Heart left ventricle (tissue), 16 donors: ENCODE data around the gene MEOX2. TPM values are rescaled to one million over a fixed set of nuclear protein-coding genes. Genes with fewer than 3 reads are reported as not detected.

Experiments used
- ATAC-seq, 4 donors: fragments of 200-7000 bp; cut with Tn5 transposase; one replicate each; pipeline ENCODE4 v1.9.1; 2020 to 2022; ENCODE audit warnings: moderate library complexity in 4 of 4, mild to moderate bottlenecking in 3 of 4, moderate number of reproducible peaks in 1 of 4
- DNase-seq, 5 donors: peaks; one replicate each; pipeline ENCODE4 v3.0.0-alpha.2; 2020
- H3K27ac ChIP-seq, 12 donors: fragments of 200-600 bp; sonication (generic) in 4 of 12; one replicate each; pipeline versions ENCODE4 v1.5.0 to v1.8.0; 2016 to 2022; ENCODE audit warnings: mild to moderate bottlenecking in 2 of 12
- H3K27me3 ChIP-seq, 9 donors: fragments of 200-600 bp; sonication (generic) in 2 of 9; one replicate each; pipeline versions ENCODE4 v1.5.1 to v1.8.0; 2016 to 2022; ENCODE audit warnings: mild to moderate bottlenecking in 3 of 9
- H3K36me3 ChIP-seq, 9 donors: fragments of 200-600 bp; sonication (generic) in 2 of 9; one replicate each; pipeline versions ENCODE4 v1.5.0 to v1.8.0; 2018 to 2022; ENCODE audit warnings: mild to moderate bottlenecking in 2 of 9
- H3K4me1 ChIP-seq, 12 donors: fragments of 200-600 bp; sonication (generic) in 4 of 12; one replicate each; pipeline versions ENCODE4 v1.5.0 to v1.8.0; 2016 to 2022; ENCODE audit warnings: mild to moderate bottlenecking in 3 of 12
- H3K4me3 ChIP-seq, 12 donors: fragments of 200-600 bp; sonication (generic) in 4 of 12; one replicate each; pipeline versions ENCODE4 v1.5.0 to v1.8.0; 2017 to 2022; ENCODE audit warnings: mild to moderate bottlenecking in 9 of 12, moderate library complexity in 4 of 12
- H3K9me3 ChIP-seq, 12 donors: fragments of 200-600 bp; sonication (generic) in 4 of 12; one replicate each; pipeline versions ENCODE4 v1.5.0 to v1.8.0; 2016 to 2022; ENCODE audit warnings: mild to moderate bottlenecking in 1 of 12
- CTCF ChIP-seq, 12 donors: fragments of 200-600 bp; sonication (generic) in 4 of 12; IDR thresholded peaks; one replicate each; pipeline versions ENCODE4 v1.5.0 to v1.8.0; 2018 to 2022; ENCODE audit warnings: antibody characterized with exemption in 12 of 12, mild to moderate bottlenecking in 5 of 12
- POLR2A ChIP-seq, 2 donors: fragments of 450-650 bp; IDR thresholded peaks; one replicate each; pipeline ENCODE4 v1.6.1; 2017; ENCODE audit warnings: antibody characterized with exemption in 2 of 2, mild to moderate bottlenecking in 2 of 2, moderate library complexity in 2 of 2
- WGBS, 4 donors: extraction: QIAGEN DNeasy Blood & Tissue Kit in 2 of 4; methylation state at CpG; one replicate each; pipeline versions ENCODE4 v1.1.5 to v1.1.7; 2013 to 2018; 5-methylcytosine and 5-hydroxymethylcytosine counted together
- intact Hi-C, 10 donors: fragments of 100-400 bp; cut with DNase I; formaldehyde crosslinking; loops; one replicate each; pipeline versions ENCODE4 v1.11.1 to v1.14.2; 2022
- long read RNA-seq, 3 donors: library from polyadenylated mRNA; unstranded; transcript quantifications; one replicate each; pipeline ENCODE4 v2.0.0, GENCODE V29; 2020 to 2021
- polyA plus RNA-seq, 2 donors: library from polyadenylated mRNA; stranded (reverse); fragments of 200-250 nt; gene quantifications; one replicate each; pipeline ENCODE4 v1.2.3, GENCODE V29; 2013
- total RNA-seq, 9 donors: library from RNA; depleted of rRNA in 2 of 9; stranded (reverse); fragments of >200 nt in 2 of 9; fragmentation: NEBNext Ultra II Directional in 3 of 9; extraction: Animal tissue kit (Norgen Biotek cat#: 25700) in 3 of 9; gene quantifications; one replicate each; pipeline versions ENCODE4 v1.1.0 to v1.2.4, GENCODE V29; 2016 to 2023
- donor health status: ischemic (EF 13 %, LVEDD 7.1; RV severe dilation, severe dysfunction).
- donor health status: healthy with polysubstance abuse.
- donor health status: DM: no; HTN: yes; CAD: no.
- donor health status: DM: no; HTN: no; CAD: no.
- donor health status: ischemic (EF 25% LVEDD 6.9; RV normal size, moderate dysfunction).
- donor health status: ischemic (EF 25% LVEDD 5.7; RV mildly dilated, moderate dysfunction).
- donor health status: healthy.
- donor health status: DM: yes; HTN: yes; CAD: no.
- donor health status: ischemic (EF 35%, LVEDD 5.7; RV mildly dilated, moderate dysfunction).
- donor health status: nonischemic (EF 11% LVEDD 7.7; RV severe dilation, severe dysfunction).
- donor health status: DM: yes; HTN: yes; CAD: no.
- donor health status: PGD.
- donor health status: ischemic (EF 29% LVEDD 5.4; RV normal size, mild dysfunction).
- donor health status: nonischemic (EF 23%, LVEDD 6.1; RV moderate dilation, normal function).

The MEOX2 gene
- total RNA-seq (10 to 100 TPM in 6 of 9 donors, 1 to 10 TPM in 3; 5.0 to 17.1 (median 11.0) TPM), polyA plus RNA-seq (1 to 10 TPM; 5.1 to 6.8 TPM)
- long read RNA-seq, donor 1, transcript MEOX2-201 (3 exons, 2,500 nt) = major isoform, 10 of 10 reads
- long read RNA-seq, donor 1, partial matches to known transcripts = 0 of 10 reads
- long read RNA-seq, donor 1, other reads (novel, unspliced or antisense) = 0 of 10 reads
- long read RNA-seq, donor 2, transcript MEOX2-201 (3 exons, 2,500 nt) = major isoform, 18 of 20 reads
- long read RNA-seq, donor 2, partial matches to known transcripts = 0 of 20 reads
- long read RNA-seq, donor 2, other reads (novel, unspliced or antisense) = 2 of 20 reads
- long read RNA-seq, donor 3, transcript MEOX2-201 (3 exons, 2,500 nt) = major isoform, 8 of 8 reads
- long read RNA-seq, donor 3, partial matches to known transcripts = 0 of 8 reads
- long read RNA-seq, donor 3, other reads (novel, unspliced or antisense) = 0 of 8 reads

- DNase-seq (peak; percentile 90 to 91 (median 90)), ATAC-seq (peak; percentile 86 to 95 (median 92))
- peak within 1 kb of the TSS; percentile 85 to 95 (median 90) for H3K27ac ChIP-seq
- H3K27me3 ChIP-seq = peaks cover 0 to 25% (median 0%) of the 10 kb centered on the region in 9 donors
- intact Hi-C loops = loop anchor here (2.0 to 10.0 kb wide), 18 partner anchors 81 to 958 kb away; partner anchors contain the start of genes AGMO (in 2 of the 10), ANKMY2 (in 1 of the 10) and BZW2 (in 1 of the 10)
- TF ChIP-seq POLR2A (IDR thresholded peaks at IDR 0.05) = peak in 1 of 2 donors; percentile 88
- TF ChIP-seq CTCF (IDR thresholded peaks at IDR 0.05) = peak in 1 of 12 donors; percentile 5
- no peaks in the 10 kb centered on the region for H3K9me3 ChIP-seq
- H3K4me3 ChIP-seq = peak within 1 kb of the TSS; percentile 45 to 80 (median 72)
- no peaks in the 10 kb centered on the region for H3K36me3 ChIP-seq
- peaks cover 0 to 15% (median 0%) of the 10 kb centered on the region in 12 donors for H3K4me1 ChIP-seq
- WGBS, 4 donors = 1 to 4% (median 2%) methylated on average over 32 of the region's 32 CpGs
Measured at GRCh38 chr7:15686295-15686956, at the start of gene MEOX2. Gene MEOX2, minus strand, starts transcription at chr7:15686683. Its CDS starts 281 bp downstream, at chr7:15686402.

- no peak for ATAC-seq
- no peak overlapping the region for H3K4me3 ChIP-seq
- H3K36me3 ChIP-seq = no peaks in the 10 kb centered on the region
- intact Hi-C loops = loop anchor here in 8 of 10 donors (2.0 to 10.0 kb wide), 5 partner anchors 57 to 425 kb away; no protein-coding TSS in a partner anchor
- peaks cover 0 to 8% (median 0%) of the 10 kb centered on the region in 12 donors for H3K9me3 ChIP-seq
- no peak for DNase-seq
- H3K4me1 ChIP-seq = peaks cover 0 to 8% (median 0%) of the 10 kb centered on the region in 12 donors
- H3K27me3 ChIP-seq = no peaks in the 10 kb centered on the region
- peak overlapping the region in 4 of 12 donors; percentile 20 to 48 (median 32) for H3K27ac ChIP-seq
- TF ChIP-seq POLR2A (IDR thresholded peaks at IDR 0.05) = no peak
- TF ChIP-seq CTCF (IDR thresholded peaks at IDR 0.05) = no peak
Measured at GRCh38 chr7:15729746-15730145, 43.3 kb upstream of the MEOX2 start.

GRCh38 chr7:15725051-15725450, 38.6 kb upstream of the MEOX2 start:
- H3K36me3 ChIP-seq = no peaks in the 10 kb centered on the region
- H3K4me3 ChIP-seq = no peak overlapping the region
- no peaks in the 10 kb centered on the region for H3K27me3 ChIP-seq
- WGBS, 4 donors = 74 to 95% (median 94%) methylated on average over 3 of the region's 3 CpGs
- peaks cover 0 to 20% (median 7%) of the 10 kb centered on the region in 12 donors for H3K4me1 ChIP-seq
- no peak for TF ChIP-seq CTCF (IDR thresholded peaks at IDR 0.05)
- no peak for TF ChIP-seq POLR2A (IDR thresholded peaks at IDR 0.05)
- ATAC-seq (no peak), DNase-seq (no peak)
- intact Hi-C loops = loop anchor here in 8 of 10 donors (10.0 kb wide), 4 partner anchors 340 to 420 kb away; no protein-coding TSS in a partner anchor
- H3K27ac ChIP-seq = no peak overlapping the region
- H3K9me3 ChIP-seq = peaks cover 0 to under 1% (median 0%) of the 10 kb centered on the region in 12 donors
